ENCODE measurements around the gene SNX27. TPM values are rescaled to one million over a fixed set of nuclear protein-coding genes. Genes with fewer than 3 reads are reported as not detected.

Gene SNX27
- total and polyA plus RNA-seq, 2 donors (not counting 1 experiment from before 2014, with no cell fraction given), result 29.5 to 38.1 TPM

DNA sequence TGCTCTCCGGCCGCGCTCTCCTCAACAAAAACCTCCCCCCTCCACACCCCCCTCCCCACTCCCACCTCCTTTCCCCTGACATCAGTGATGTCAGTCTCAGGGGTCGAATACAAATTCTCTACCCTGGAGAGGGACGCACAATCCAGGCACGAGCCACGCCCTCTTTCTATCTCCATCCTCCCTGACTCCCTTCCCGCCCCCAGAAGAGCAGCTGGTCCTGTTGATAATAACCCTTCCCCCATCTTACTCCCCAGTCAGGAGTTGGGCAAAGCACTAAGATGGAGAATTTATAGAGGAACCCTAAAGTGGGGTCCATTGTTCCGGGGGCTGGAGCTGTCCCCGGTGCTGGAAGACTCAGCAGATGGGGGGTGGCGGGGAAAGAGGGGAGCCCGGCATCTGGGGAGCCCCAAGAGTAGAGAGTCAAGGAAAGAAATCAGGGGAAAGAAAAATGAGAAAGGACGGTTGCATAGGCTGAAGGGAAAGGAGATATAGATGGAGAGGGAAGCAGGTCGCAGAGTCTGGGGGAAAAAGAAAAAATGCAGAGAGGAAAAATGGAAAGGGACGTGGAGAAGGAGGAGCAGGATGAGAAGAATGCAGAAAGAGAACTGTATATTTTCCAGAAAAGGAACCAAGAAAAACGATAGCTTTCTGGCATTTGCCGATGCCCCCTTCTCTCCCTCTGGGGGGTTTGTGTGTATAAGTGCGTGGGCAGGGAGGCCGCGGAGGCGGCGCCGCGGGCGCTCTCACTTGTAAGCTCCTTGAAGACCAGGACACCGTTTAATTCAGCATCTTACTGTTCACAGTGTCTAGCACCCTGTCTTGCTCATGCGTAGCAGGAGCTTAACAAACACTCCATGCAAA is 105.2 kb downstream of the SNX27 start, which contains the start of gene CELF3:
CELF3 (minus strand) TSS at position 33 of the 861 bp plus-strand sequence. CDS start 783 bp downstream, outside the sequence.
- no peak within 1 kb of the TSS for H3K4me2 ChIP-seq (ENCODE audit: extremely low read depth, insufficient read depth, low read length)
- no peaks in the 10 kb centered on the region for H3K4me1 ChIP-seq (ENCODE audit: control insufficient read depth, extremely low read depth, insufficient read depth, low read length)
- no peaks in the 10 kb centered on the region for H3K9me3 ChIP-seq (ENCODE audit: control insufficient read depth, insufficient read depth, low read depth, low read length)
- H3K27ac ChIP-seq (ENCODE audit: insufficient read depth, low read length), result no peak within 1 kb of the TSS
- TF ChIP-seq, protein P1, sequence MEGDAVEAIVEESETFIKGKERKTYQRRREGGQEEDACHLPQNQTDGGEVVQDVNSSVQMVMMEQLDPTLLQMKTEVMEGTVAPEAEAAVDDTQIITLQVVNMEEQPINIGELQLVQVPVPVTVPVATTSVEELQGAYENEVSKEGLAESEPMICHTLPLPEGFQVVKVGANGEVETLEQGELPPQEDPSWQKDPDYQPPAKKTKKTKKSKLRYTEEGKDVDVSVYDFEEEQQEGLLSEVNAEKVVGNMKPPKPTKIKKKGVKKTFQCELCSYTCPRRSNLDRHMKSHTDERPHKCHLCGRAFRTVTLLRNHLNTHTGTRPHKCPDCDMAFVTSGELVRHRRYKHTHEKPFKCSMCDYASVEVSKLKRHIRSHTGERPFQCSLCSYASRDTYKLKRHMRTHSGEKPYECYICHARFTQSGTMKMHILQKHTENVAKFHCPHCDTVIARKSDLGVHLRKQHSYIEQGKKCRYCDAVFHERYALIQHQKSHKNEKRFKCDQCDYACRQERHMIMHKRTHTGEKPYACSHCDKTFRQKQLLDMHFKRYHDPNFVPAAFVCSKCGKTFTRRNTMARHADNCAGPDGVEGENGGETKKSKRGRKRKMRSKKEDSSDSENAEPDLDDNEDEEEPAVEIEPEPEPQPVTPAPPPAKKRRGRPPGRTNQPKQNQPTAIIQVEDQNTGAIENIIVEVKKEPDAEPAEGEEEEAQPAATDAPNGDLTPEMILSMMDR (conservative IDR thresholded peaks at IDR 0.05 in 1 of 2, IDR thresholded peaks at IDR 0.05 in 1 of 2; ENCODE audit: low read depth in 1 of 2, low read length in 2 of 2), result no peak
- TF ChIP-seq EZH2 (IDR thresholded peaks at IDR 0.05; ENCODE audit: low read length, missing control alignments), result peak; percentile 58
- H4K20me1 ChIP-seq (ENCODE audit: control insufficient read depth, extremely low read depth, insufficient read depth, low read length), result no peaks in the 10 kb centered on the region
- H3K9ac ChIP-seq (ENCODE audit: insufficient read depth, low read length), result no peak within 1 kb of the TSS
- no peak within 1 kb of the TSS for H3K4me3 ChIP-seq (replicated peaks in 1 of 4; ENCODE audit: control extremely low read depth in 1 of 4, insufficient read depth in 1 of 4, low read depth in 3 of 4, low read length in 4 of 4)
- peaks cover 47% of the 10 kb centered on the region for H3K27me3 ChIP-seq (ENCODE audit: control insufficient read depth, insufficient read depth, low read length)
- H3K36me3 ChIP-seq (ENCODE audit: control insufficient read depth, insufficient read depth, low read length), result no peaks in the 10 kb centered on the region
- H2AFZ ChIP-seq (ENCODE audit: low read length), result no peak within 1 kb of the TSS
- H3K79me2 ChIP-seq (ENCODE audit: control insufficient read depth, insufficient read depth, low read length), result no peaks in the 10 kb centered on the region
- DNase-seq (ENCODE audit: low read depth in 2 of 2), result peak; percentile 17 to 25

DNA sequence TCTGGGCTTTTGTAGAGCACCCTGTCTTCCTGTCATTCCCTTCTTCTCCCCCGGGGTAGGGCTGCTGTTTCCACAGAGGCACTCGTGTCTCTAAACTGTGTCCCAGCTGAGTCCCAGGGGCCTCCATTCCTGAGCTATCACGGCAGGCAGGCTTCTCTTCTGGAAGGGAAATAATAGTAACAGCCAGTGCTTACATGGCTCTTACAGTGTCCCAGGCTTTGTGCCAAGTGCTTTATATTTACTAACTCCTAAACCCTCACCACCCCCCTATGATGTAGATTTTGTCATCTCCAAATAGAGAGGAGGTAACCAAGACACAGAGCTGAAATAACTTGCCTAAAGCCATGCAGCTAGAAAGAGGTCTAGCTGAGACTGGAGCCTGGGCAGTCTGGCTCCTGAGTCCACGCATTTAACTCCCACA is 106.2 kb downstream of the SNX27 start:
- no peak for DNase-seq (ENCODE audit: low read depth in 2 of 2)
- Histone ChIP-seq H3K79me2 (ENCODE audit: control insufficient read depth, insufficient read depth, low read length) (no peaks in the 10 kb centered on the region), H3K4me3 (replicated peaks in 1 of 4; ENCODE audit: control extremely low read depth in 1 of 4, insufficient read depth in 1 of 4, low read depth in 3 of 4, low read length in 4 of 4) (no peak overlapping the region), H3K36me3 (ENCODE audit: control insufficient read depth, insufficient read depth, low read length) (no peaks in the 10 kb centered on the region), H3K4me2 (ENCODE audit: extremely low read depth, insufficient read depth, low read length) (no peak overlapping the region), H3K9me3 (ENCODE audit: control insufficient read depth, insufficient read depth, low read depth, low read length) (no peaks in the 10 kb centered on the region), H3K27ac (ENCODE audit: insufficient read depth, low read length) (no peak overlapping the region), H4K20me1 (ENCODE audit: control insufficient read depth, extremely low read depth, insufficient read depth, low read length) (no peaks in the 10 kb centered on the region), H2AFZ (ENCODE audit: low read length) (no peak overlapping the region), H3K9ac (ENCODE audit: insufficient read depth, low read length) (no peak overlapping the region), H3K4me1 (ENCODE audit: control insufficient read depth, extremely low read depth, insufficient read depth, low read length) (no peaks in the 10 kb centered on the region), H3K27me3 (ENCODE audit: control insufficient read depth, insufficient read depth, low read length) (peaks cover 50% of the 10 kb centered on the region)
- TF ChIP-seq, protein P1 (conservative IDR thresholded peaks at IDR 0.05 in 1 of 2, IDR thresholded peaks at IDR 0.05 in 1 of 2; ENCODE audit: low read depth in 1 of 2, low read length in 2 of 2), result no peak
- no peak for TF ChIP-seq EZH2 (IDR thresholded peaks at IDR 0.05; ENCODE audit: low read length, missing control alignments)

DNA sequence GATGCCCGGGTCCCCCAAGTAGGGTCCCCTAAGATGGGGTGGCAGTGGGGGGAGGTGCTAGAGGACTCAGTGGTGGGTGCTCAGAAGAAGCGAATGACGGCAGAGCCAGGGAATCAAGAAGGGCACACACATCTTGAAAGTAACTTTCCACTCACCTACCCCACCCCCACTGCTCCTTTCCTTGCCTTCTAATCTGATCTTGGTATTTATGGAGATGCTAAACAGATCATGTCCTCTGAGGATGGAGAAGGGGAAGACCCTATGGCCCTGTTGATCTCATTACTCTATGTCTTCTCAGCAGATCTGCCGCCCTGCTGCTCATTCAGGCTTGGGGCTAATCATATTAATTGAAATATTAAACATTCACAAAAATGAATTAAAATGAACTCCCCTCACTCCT is 106.8 kb downstream of the SNX27 start:
- Histone ChIP-seq H3K9ac (ENCODE audit: insufficient read depth, low read length) (no peak overlapping the region), H3K36me3 (ENCODE audit: control insufficient read depth, insufficient read depth, low read length) (no peaks in the 10 kb centered on the region), H3K27ac (ENCODE audit: insufficient read depth, low read length) (no peak overlapping the region), H4K20me1 (ENCODE audit: control insufficient read depth, extremely low read depth, insufficient read depth, low read length) (no peaks in the 10 kb centered on the region), H2AFZ (ENCODE audit: low read length) (no peak overlapping the region), H3K4me3 (replicated peaks in 1 of 4; ENCODE audit: control extremely low read depth in 1 of 4, insufficient read depth in 1 of 4, low read depth in 3 of 4, low read length in 4 of 4) (no peak overlapping the region), H3K4me2 (ENCODE audit: extremely low read depth, insufficient read depth, low read length) (no peak overlapping the region), H3K79me2 (ENCODE audit: control insufficient read depth, insufficient read depth, low read length) (no peaks in the 10 kb centered on the region), H3K27me3 (ENCODE audit: control insufficient read depth, insufficient read depth, low read length) (peaks cover 50% of the 10 kb centered on the region), H3K9me3 (ENCODE audit: control insufficient read depth, insufficient read depth, low read depth, low read length) (no peaks in the 10 kb centered on the region), H3K4me1 (ENCODE audit: control insufficient read depth, extremely low read depth, insufficient read depth, low read length) (no peaks in the 10 kb centered on the region)
- no peak for DNase-seq (ENCODE audit: low read depth in 2 of 2)
- TF ChIP-seq EZH2 (IDR thresholded peaks at IDR 0.05; ENCODE audit: low read length, missing control alignments), result no peak
- TF ChIP-seq, protein P1 (conservative IDR thresholded peaks at IDR 0.05 in 1 of 2, IDR thresholded peaks at IDR 0.05 in 1 of 2; ENCODE audit: low read depth in 1 of 2, low read length in 2 of 2), result no peak

Measured in fibroblast of lung (primary cell).